K562 (cell line): ENCODE measurements around the gene P4HB. TPM values are rescaled to one million over a fixed set of nuclear protein-coding genes. Genes with fewer than 3 reads are reported as not detected.
A peak's percentile ranks its signal among the peaks of the same experiment; 100 is the strongest.

ENCODE experiments used
- ARID3A ChIP-seq: IDR thresholded peaks from 2 replicates; pipeline ENCODE4 v1.6.1; 2012; ENCODE audit warnings: low read depth, low read length, improper control_type of control experiment, borderline replicate concordance
- CREB1 ChIP-seq, 2 experiments: sonication (generic) in 1 of 2; formaldehyde crosslinking in 1 of 2; IDR thresholded peaks; 2 replicates each; pipeline versions ENCODE4 v1.6.1 to v1.8.0; 2012 to 2022; ENCODE audit warnings: inconsistent platforms in 1 of 2, mild to moderate bottlenecking in 1 of 2, missing genetic modification reagents in 1 of 2, moderate library complexity in 1 of 2
- DIDO1 ChIP-seq: fragments of 450-650 bp; IDR thresholded peaks from 2 replicates; pipeline ENCODE4 v1.6.1; 2016; ENCODE audit warnings: low read depth, missing biosample characterization, missing genetic modification characterization
- ELF1 ChIP-seq: fragments of 200-800 bp; sonication (Bioruptor generic); IDR thresholded peaks from 2 replicates; pipeline ENCODE4 v1.6.1; 2016; ENCODE audit warnings: missing genetic modification characterization, missing compliant biosample characterization
- MTA3 ChIP-seq: fragments of 450-650 bp; formaldehyde crosslinking; IDR thresholded peaks from 2 replicates; pipeline ENCODE4 v1.6.1; 2017; ENCODE audit warnings: mild to moderate bottlenecking, borderline replicate concordance
- NFATC3 ChIP-seq: fragments of 450-650 bp; IDR thresholded peaks from 2 replicates; pipeline ENCODE4 v1.6.1; 2017; ENCODE audit warnings: mild to moderate bottlenecking
- RBM14 ChIP-seq: fragments of 200-400 bp; formaldehyde crosslinking; IDR thresholded peaks from 2 replicates; pipeline ENCODE4 v1.6.1; 2018; ENCODE audit warnings: low read depth, mild to moderate bottlenecking, low read length, moderate library complexity, borderline replicate concordance; ENCODE audit not compliant: insufficient read depth
- SNAPC5 ChIP-seq: fragments of 250-450 bp; sonication (Bioruptor Pico); IDR thresholded peaks from 2 replicates; pipeline ENCODE4 v1.8.0; 2021; ENCODE audit warnings: moderate library complexity, mild to moderate bottlenecking, inconsistent platforms
- STAG1 ChIP-seq: sonication (generic); formaldehyde crosslinking; IDR thresholded peaks from 2 replicates; pipeline ENCODE4 v1.5.0; 2020; ENCODE audit warnings: missing genetic modification reagents, borderline replicate concordance
- TAF7 ChIP-seq: fragments of 450-650 bp; IDR thresholded peaks from 2 replicates; pipeline ENCODE4 v1.6.1; 2016; ENCODE audit warnings: missing genetic modification characterization, missing compliant biosample characterization
- TRIM25 ChIP-seq: fragments of 450-650 bp; IDR thresholded peaks from 2 replicates; pipeline ENCODE4 v1.7.0; 2016; ENCODE audit warnings: borderline replicate concordance
- ZBTB11 ChIP-seq, 3 experiments: fragments of 200-800 bp in 1 of 3; fragments of 250-450 bp in 1 of 3; fragments of 450-650 bp in 1 of 3; sonication (Bioruptor Pico) in 1 of 3; sonication (Bioruptor generic) in 1 of 3; formaldehyde crosslinking in 1 of 3; IDR thresholded peaks; 2 replicates each; pipeline versions ENCODE4 v1.6.1 to v1.8.0; 2016 to 2022; ENCODE audit warnings: mild to moderate bottlenecking in 2 of 3, missing genetic modification characterization in 2 of 3, missing compliant biosample characterization in 1 of 3, moderate library complexity in 1 of 3
- ZNF239 ChIP-seq: fragments of 250-450 bp; sonication (Bioruptor Pico); IDR thresholded peaks from 2 replicates; pipeline ENCODE4 v1.4.0; 2020; ENCODE audit warnings: mild to moderate bottlenecking
- ZNF3 ChIP-seq: fragments of 250-450 bp; sonication (Bioruptor Pico); IDR thresholded peaks from 2 replicates; pipeline ENCODE4 v1.5.0; 2021; ENCODE audit warnings: mild to moderate bottlenecking, moderate library complexity
- ZNF408 ChIP-seq: fragments of 250-450 bp; sonication (Bioruptor Pico); IDR thresholded peaks from 2 replicates; pipeline ENCODE4 v1.4.0; 2020; ENCODE audit warnings: low read depth, mild to moderate bottlenecking, moderate library complexity
- ZNF444 ChIP-seq: fragments of 250-450 bp; sonication (Bioruptor Pico); IDR thresholded peaks from 2 replicates; pipeline ENCODE4 v1.4.0; 2020; ENCODE audit warnings: mild to moderate bottlenecking, moderate library complexity
- ZNF507 ChIP-seq: conservative IDR thresholded peaks from 2 replicates; pipeline ENCODE4 v1.6.1; 2017; ENCODE audit warnings: missing genetic modification characterization, missing compliant biosample characterization
- polyA plus RNA-seq, 8 experiments: library from polyadenylated mRNA; depleted of rRNA in 4 of 8; stranded (reverse) in 5 of 8; unstranded in 3 of 8; fragments of >200 nt; fragmentation: Nextera tagmentation in 2 of 8; fragmentation: Illumina TruSeq in 1 of 8; extraction: Ambion mirVana in 2 of 8; extraction: Trizol in 1 of 8; gene quantifications; 2 replicates each; pipeline versions ENCODE4 v1.2.1 to v1.2.3, GENCODE V29; 2011 to 2014; ENCODE audit warnings: inconsistent platforms in 1 of 8, missing spikeins in 1 of 8
- total RNA-seq, 7 experiments: library from RNA; depleted of rRNA in 6 of 7; stranded (reverse); fragments of >200 nt in 6 of 7; fragmentation: Illumina TruSeq in 2 of 7; extraction: Trizol in 2 of 7; gene quantifications; 2 replicates each; pipeline versions ENCODE4 v1.2.1 to v1.2.3, GENCODE V29; 2011 to 2021; ENCODE audit warnings: low replicate concordance in 1 of 7

P4HB gene
- total and polyA plus RNA-seq, 9 of the 15 experiments (the other 6 are each of a cell fraction or from before 2014, with no cell fraction given), result 4.4 to 645 (median 325) TPM

- TF ChIP-seq ZBTB11 (CRISPR knock-in tag; IDR thresholded peaks at IDR 0.05) (0 out of 6 replicates have a peak, but pooled peaks of 1 of the 3 experiments have one; percentile 40), NFATC3 (no peak), SNAPC5 (CRISPR knock-in tag) (no peak), TAF7 (tag) (no peak), ELF1 (tag) (peak; percentile 51; the same call in 1 of the 2 replicates), RBM14 (no peak), ZNF3 (CRISPR knock-in tag) (no peak), MTA3 (peak; percentile 90), ZNF507 (tag) (no peak), ZNF444 (CRISPR knock-in tag) (no peak), TRIM25 (no peak), ZNF239 (CRISPR knock-in tag) (no peak), STAG1 (no peak; the same call in 1 of the 2 replicates), CREB1 (IDR thresholded peaks at IDR 0.05) (no peak), CREB1 (CRISPR knock-in tag; IDR thresholded peaks at IDR 0.05) (no peak), DIDO1 (tag) (no peak), ARID3A (peak; percentile 35; the same call in 1 of the 2 replicates), ZNF408 (CRISPR knock-in tag) (no peak)
Measured at GRCh38 chr17:81821603-81822311, 38.6 kb downstream of the P4HB start (continued).
